Fibroblast of pulmonary artery (primary cell): ENCODE results near the gene CD2AP.

Source experiments
- DNase-seq: peaks from one replicate; pipeline ENCODE4 v3.0.0-alpha.2; 2010; ENCODE audit warnings: low read depth
- H3K4me3 ChIP-seq: replicated peaks from 2 replicates; pipeline ENCODE4 v1.5.1; 2011; ENCODE audit warnings: low read depth, mild to moderate bottlenecking, control low read depth, low read length, moderate library complexity
- TF ChIP-seq, protein P1 (sequence below): IDR thresholded peaks from 2 replicates; pipeline ENCODE4 v1.5.1; 2011; ENCODE audit warnings: mild to moderate bottlenecking, control low read depth, low read length, inconsistent platforms; ENCODE audit errors: missing control alignments

CD2AP gene, protein sequence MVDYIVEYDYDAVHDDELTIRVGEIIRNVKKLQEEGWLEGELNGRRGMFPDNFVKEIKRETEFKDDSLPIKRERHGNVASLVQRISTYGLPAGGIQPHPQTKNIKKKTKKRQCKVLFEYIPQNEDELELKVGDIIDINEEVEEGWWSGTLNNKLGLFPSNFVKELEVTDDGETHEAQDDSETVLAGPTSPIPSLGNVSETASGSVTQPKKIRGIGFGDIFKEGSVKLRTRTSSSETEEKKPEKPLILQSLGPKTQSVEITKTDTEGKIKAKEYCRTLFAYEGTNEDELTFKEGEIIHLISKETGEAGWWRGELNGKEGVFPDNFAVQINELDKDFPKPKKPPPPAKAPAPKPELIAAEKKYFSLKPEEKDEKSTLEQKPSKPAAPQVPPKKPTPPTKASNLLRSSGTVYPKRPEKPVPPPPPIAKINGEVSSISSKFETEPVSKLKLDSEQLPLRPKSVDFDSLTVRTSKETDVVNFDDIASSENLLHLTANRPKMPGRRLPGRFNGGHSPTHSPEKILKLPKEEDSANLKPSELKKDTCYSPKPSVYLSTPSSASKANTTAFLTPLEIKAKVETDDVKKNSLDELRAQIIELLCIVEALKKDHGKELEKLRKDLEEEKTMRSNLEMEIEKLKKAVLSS

DNA sequence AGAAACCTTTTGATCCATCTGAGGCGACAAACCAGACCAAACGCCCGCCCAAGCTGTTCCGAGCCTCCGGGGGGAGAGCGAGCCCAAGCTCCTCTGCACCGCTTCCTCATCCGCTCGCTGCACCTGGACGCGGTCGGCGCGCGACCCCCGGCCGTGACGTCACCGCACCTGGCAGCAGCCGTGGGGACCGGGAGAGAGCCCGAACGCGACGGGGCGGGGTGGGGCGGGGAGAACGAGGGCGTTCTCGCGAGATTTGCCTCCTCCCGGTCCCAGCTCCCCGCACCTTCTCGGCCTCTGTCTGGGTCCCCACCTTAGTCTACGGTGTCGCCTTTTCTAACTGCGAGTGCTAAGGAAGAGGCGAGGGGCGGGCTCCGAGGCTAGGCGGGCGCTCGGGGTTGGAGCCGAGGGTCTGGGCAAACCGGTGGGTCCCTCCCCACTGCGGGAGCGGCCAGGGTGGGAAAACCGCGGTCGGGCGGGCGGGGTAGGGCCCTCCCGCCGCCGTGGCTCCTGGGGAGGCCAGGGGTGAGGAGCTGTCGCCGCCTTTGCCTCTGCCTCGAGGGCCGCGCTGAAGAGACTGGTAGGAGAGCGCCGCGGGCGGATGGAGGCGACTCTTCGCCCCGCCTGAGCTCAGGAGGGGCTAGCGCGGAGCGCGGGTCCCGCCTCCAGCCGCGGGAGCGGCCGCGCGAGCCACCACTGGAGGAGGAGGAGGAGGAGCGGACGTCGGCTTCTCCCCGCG is at the start of gene CD2AP:
TSS of gene CD2AP (plus strand) at position 293 of the 736 bp plus-strand sequence. CDS start 456 bp downstream, outside the sequence.
- TF ChIP-seq, protein P1, sequence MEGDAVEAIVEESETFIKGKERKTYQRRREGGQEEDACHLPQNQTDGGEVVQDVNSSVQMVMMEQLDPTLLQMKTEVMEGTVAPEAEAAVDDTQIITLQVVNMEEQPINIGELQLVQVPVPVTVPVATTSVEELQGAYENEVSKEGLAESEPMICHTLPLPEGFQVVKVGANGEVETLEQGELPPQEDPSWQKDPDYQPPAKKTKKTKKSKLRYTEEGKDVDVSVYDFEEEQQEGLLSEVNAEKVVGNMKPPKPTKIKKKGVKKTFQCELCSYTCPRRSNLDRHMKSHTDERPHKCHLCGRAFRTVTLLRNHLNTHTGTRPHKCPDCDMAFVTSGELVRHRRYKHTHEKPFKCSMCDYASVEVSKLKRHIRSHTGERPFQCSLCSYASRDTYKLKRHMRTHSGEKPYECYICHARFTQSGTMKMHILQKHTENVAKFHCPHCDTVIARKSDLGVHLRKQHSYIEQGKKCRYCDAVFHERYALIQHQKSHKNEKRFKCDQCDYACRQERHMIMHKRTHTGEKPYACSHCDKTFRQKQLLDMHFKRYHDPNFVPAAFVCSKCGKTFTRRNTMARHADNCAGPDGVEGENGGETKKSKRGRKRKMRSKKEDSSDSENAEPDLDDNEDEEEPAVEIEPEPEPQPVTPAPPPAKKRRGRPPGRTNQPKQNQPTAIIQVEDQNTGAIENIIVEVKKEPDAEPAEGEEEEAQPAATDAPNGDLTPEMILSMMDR = no peak
- H3K4me3 ChIP-seq = peak within 1 kb of the TSS; percentile 88
- DNase-seq = peak; percentile 84

DNA sequence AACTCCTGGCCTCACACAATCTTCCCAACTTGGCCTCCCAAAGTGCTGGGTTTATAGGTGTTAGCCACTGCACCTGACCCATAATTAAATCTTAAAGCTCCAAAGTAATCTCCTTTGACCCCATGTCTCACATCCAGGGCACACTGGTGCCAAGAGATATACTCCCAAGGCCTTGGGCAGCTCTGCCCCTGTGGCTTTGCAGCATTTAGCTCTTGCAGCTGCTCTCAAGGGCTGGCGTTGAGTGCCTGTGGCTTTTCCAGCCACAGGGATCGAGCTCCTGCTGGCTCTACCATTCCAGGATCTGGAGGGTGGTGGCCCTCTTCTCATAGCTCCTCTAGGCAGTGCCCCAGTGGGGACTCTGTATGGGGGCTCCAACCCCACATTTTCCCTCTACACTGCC is 49.3 kb upstream of the CD2AP start:
- no peak for DNase-seq
- TF ChIP-seq, protein P1 = no peak
- no peak overlapping the region for H3K4me3 ChIP-seq

DNA sequence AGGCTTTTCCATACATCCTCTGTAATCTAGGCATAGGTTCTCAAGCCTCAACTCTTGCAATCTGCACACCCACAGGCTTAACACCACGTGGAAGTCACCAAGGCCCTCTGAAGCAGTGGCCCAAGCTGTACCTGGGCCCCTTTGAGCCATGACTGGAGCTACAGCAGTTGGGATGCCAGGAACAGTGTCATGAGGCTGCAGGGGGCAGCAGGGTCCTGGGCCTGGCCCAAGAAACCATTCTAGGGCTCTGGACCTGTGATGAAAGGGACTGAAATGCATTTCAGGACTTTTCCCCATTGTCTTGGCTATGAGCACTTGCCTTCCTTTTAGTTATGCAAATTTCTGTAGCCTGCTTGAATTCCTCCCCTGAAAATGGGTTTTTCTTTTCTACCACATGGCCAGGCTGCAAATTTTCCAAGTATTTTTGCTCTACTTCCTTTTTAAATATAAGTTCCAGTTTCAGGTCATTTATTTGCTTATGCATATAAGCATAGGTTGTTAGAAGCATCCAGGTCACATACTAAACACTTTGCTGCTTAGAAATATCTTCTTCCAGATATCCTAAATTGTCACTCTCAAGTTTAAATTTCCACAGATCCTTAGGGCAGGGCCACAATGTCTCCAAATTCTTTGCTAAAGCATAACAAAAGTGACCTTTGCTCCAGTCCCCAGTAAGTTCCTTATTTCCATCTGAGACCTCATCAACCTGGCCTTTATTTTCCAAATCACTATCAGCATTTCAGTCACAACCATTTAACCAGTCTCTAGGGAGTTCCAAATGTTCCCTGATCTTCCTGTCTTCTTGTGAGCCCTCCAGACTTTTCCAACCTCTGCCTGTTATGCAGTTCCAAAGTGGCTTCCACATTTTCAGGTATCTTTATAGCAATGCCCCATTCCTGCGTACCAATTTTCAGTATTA is 48.6 kb upstream of the CD2AP start:
- no peak for DNase-seq
- TF ChIP-seq, protein P1 = no peak
- no peak overlapping the region for H3K4me3 ChIP-seq

DNA sequence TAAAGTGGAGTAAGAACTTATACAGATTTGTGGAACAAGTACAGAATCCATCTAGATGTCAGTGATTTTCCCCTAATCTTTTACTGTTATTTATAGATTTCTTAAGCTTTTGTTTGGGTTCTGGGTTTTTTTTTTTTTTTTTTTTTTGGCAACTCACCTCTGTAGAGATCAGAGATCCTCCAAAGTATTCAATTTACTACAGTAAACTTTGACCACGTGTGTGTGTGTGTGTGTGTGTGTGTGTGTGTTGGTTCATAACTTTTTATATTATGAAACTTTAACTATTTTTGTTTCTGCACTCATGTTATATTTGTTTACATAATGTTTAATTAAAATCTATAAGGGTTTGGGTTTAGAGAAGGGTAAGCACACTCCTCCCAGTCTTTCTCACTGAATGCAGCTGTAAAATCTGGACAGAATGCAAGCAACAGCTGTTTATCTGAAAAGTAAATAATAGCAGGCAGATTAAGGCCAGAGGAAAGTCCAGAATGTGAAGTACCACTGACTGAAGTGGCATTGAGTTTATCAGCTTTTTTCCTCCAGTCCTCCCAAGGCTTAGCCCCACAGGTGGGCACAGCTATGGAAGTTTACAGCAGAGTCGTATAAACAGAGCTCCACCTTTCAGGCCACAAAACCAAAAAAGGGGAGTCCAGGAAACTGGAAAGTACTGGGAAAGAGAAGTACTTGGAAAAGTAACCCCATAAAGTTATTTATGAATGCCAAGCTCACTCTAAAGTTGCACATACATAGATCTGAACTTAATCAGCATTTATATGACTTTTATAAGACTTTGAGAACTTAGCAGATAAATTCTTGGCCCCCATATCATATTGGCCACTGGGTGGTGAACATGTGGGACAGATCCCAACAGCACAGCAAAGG is 43.0 kb upstream of the CD2AP start:
- no peak for DNase-seq
- TF ChIP-seq, protein P1 = no peak
- no peak overlapping the region for H3K4me3 ChIP-seq

DNA sequence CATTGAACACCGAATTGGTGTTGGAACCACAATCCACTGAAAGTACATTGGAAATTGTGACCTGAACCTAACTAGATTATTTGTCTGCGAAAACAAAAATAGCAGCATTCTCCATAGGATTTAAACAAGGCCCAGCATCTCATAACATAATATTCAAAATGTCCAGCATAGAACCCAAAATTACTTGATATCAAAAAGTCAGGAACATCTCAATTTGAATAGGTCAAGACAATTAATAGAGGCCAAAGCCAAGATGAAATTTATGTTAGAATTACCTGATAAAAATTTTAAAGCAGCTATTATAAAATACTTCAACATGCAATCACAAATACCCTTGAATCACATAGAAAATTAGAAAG is 42.4 kb upstream of the CD2AP start:
- H3K4me3 ChIP-seq = no peak overlapping the region
- DNase-seq = no peak
- TF ChIP-seq, protein P1 = no peak

DNA sequence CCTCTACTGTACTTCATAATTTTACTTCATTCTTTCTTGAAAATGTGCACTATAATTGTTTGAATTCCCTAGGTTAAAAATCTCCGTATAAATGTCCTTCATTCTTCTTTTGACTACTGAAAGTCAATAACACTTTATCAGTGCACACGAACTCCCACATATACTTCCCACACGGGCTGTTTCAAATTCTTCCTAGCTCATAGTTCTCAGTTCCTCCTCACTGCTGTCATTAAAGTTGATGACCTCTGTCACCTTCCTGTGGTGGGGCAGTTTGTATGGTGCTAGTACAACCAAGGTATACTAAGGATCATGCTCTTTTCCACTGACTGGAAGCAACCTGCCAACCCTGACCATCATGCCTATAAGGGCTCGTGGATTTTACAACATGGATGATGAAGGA is 40.0 kb upstream of the CD2AP start:
- TF ChIP-seq, protein P1 = no peak
- DNase-seq = no peak

More for the DNA sequence above, 40.0 kb upstream of the CD2AP start:
- H3K4me3 ChIP-seq = no peak overlapping the region
